ENCODE results near the gene ANK2. TPM values are rescaled to one million over a fixed set of nuclear protein-coding genes. Genes with fewer than 3 reads are reported as not detected.

The ANK2 gene
- total and polyA plus RNA-seq, 2 donors, result 5.3 to 14.7 TPM

- DNase-seq (ENCODE audit: low read depth in 6 of 9, low spot score in 9 of 9), result no peak
- no peak overlapping the region for H3K27ac ChIP-seq (ENCODE audit: low read depth in 1 of 2, low read length in 1 of 2)
- H3K36me3 ChIP-seq (ENCODE audit: control insufficient read depth in 2 of 2, insufficient read depth in 2 of 2, low read length in 1 of 2), result no peaks in the 10 kb centered on the region
- H3K9me3 ChIP-seq (ENCODE audit: control insufficient read depth in 2 of 2, insufficient read depth in 1 of 2, low read length in 1 of 2), result no peaks in the 10 kb centered on the region
- no peak overlapping the region for H3K4me3 ChIP-seq (ENCODE audit: low read length in 2 of 2)
- H3K4me1 ChIP-seq (ENCODE audit: control insufficient read depth in 2 of 2, insufficient read depth in 2 of 2, low read length in 2 of 2), result no peaks in the 10 kb centered on the region
- WGBS, result over 99% methylated on average over 3 of the region's 3 CpGs
- H3K27me3 ChIP-seq (ENCODE audit: control insufficient read depth in 2 of 2, insufficient read depth in 1 of 2, low read length in 1 of 2), result no peaks in the 10 kb centered on the region
Observed at GRCh38 chr4:113328514-113328913, 279.1 kb downstream of the ANK2 start.

- H3K36me3 ChIP-seq (ENCODE audit: control insufficient read depth in 2 of 2, insufficient read depth in 2 of 2, low read length in 1 of 2), result no peaks in the 10 kb centered on the region
- 99% methylated on average over 12 of the region's 12 CpGs for WGBS
- DNase-seq (ENCODE audit: low read depth in 6 of 9, low spot score in 9 of 9), result no peak
Observed at GRCh38 chr4:113330200-113330599, 280.7 kb downstream of the ANK2 start.

GRCh38 chr4:113331811-113332210, 282.4 kb downstream of the ANK2 start:
- H3K36me3 ChIP-seq (ENCODE audit: control insufficient read depth in 2 of 2, insufficient read depth in 2 of 2, low read length in 1 of 2), result no peaks in the 10 kb centered on the region
- no peak overlapping the region for H3K4me3 ChIP-seq (ENCODE audit: low read length in 2 of 2)
- DNase-seq (ENCODE audit: low read depth in 6 of 9, low spot score in 9 of 9), result no peak
- H3K9me3 ChIP-seq (ENCODE audit: control insufficient read depth in 2 of 2, insufficient read depth in 1 of 2, low read length in 1 of 2), result no peaks in the 10 kb centered on the region
- H3K4me1 ChIP-seq (ENCODE audit: control insufficient read depth in 2 of 2, insufficient read depth in 2 of 2, low read length in 2 of 2), result no peaks in the 10 kb centered on the region
- WGBS, result 94% methylated on average over 6 of the region's 6 CpGs
- H3K27me3 ChIP-seq (ENCODE audit: control insufficient read depth in 2 of 2, insufficient read depth in 1 of 2, low read length in 1 of 2), result no peaks in the 10 kb centered on the region
- H3K27ac ChIP-seq (ENCODE audit: low read depth in 1 of 2, low read length in 1 of 2), result no peak overlapping the region

More at GRCh38 chr4:113330200-113330599, 280.7 kb downstream of the ANK2 start:
- H3K9me3 ChIP-seq (ENCODE audit: control insufficient read depth in 2 of 2, insufficient read depth in 1 of 2, low read length in 1 of 2), result no peaks in the 10 kb centered on the region
- H3K27me3 ChIP-seq (ENCODE audit: control insufficient read depth in 2 of 2, insufficient read depth in 1 of 2, low read length in 1 of 2), result no peaks in the 10 kb centered on the region
- H3K27ac ChIP-seq (ENCODE audit: low read depth in 1 of 2, low read length in 1 of 2), result no peak overlapping the region
- no peak overlapping the region for H3K4me3 ChIP-seq (ENCODE audit: low read length in 2 of 2)
- no peaks in the 10 kb centered on the region for H3K4me1 ChIP-seq (ENCODE audit: control insufficient read depth in 2 of 2, insufficient read depth in 2 of 2, low read length in 2 of 2)

DNA sequence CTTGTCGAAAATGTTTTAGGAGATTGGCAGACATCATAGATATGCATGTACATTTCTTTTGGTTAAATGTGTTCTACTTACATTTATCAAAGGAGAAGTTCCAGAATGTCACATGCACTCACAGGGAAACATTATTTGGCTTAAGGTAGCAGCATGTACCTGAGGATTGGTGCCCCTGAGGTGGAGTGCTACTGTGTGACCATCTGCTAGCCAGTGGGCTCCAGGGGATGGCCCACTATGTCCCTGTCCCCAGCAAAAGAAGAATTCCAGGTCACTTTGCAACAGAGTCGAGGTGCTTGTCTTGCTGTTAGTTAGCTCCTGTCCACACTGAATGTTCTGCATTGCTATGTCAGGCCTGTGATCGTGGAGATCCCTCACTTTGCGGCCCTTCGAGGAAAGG, 283.2 kb downstream of the ANK2 start:
- no peak overlapping the region for H3K27ac ChIP-seq (ENCODE audit: low read depth in 1 of 2, low read length in 1 of 2)
- no peak for DNase-seq (ENCODE audit: low read depth in 6 of 9, low spot score in 9 of 9)
- no peaks in the 10 kb centered on the region for H3K4me1 ChIP-seq (ENCODE audit: control insufficient read depth in 2 of 2, insufficient read depth in 2 of 2, low read length in 2 of 2)
- WGBS, result 96% methylated on average over 5 of the region's 5 CpGs
- no peaks in the 10 kb centered on the region for H3K36me3 ChIP-seq (ENCODE audit: control insufficient read depth in 2 of 2, insufficient read depth in 2 of 2, low read length in 1 of 2)
- H3K27me3 ChIP-seq (ENCODE audit: control insufficient read depth in 2 of 2, insufficient read depth in 1 of 2, low read length in 1 of 2), result no peaks in the 10 kb centered on the region
- no peak overlapping the region for H3K4me3 ChIP-seq (ENCODE audit: low read length in 2 of 2)
- no peaks in the 10 kb centered on the region for H3K9me3 ChIP-seq (ENCODE audit: control insufficient read depth in 2 of 2, insufficient read depth in 1 of 2, low read length in 1 of 2)

DNA sequence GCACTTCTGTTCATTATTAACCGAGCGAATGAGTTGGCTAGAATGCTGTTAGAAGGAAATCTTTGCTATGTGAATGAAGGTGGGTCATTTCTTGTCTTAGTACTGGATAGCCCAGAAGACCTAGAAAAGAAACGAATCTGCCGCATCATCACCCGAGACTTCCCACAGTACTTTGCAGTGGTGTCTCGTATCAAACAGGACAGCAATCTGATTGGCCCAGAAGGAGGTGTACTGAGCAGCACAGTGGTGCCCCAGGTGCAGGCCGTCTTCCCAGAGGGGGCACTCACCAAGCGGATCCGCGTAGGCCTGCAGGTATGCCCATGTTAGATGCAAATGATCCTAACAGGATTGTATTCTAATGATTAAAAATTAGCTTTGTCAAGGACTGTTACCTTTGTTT, 286.3 kb downstream of the ANK2 start:
- DNase-seq (ENCODE audit: low read depth in 6 of 9, low spot score in 9 of 9), result no peak
- Histone ChIP-seq H3K27ac (ENCODE audit: low read depth in 1 of 2, low read length in 1 of 2) (no peak overlapping the region), H3K27me3 (ENCODE audit: control insufficient read depth in 2 of 2, insufficient read depth in 1 of 2, low read length in 1 of 2) (no peaks in the 10 kb centered on the region), H3K4me3 (ENCODE audit: low read length in 2 of 2) (no peak overlapping the region), H3K36me3 (ENCODE audit: control insufficient read depth in 2 of 2, insufficient read depth in 2 of 2, low read length in 1 of 2) (no peaks in the 10 kb centered on the region), H3K4me1 (ENCODE audit: control insufficient read depth in 2 of 2, insufficient read depth in 2 of 2, low read length in 2 of 2) (no peaks in the 10 kb centered on the region), H3K9me3 (ENCODE audit: control insufficient read depth in 2 of 2, insufficient read depth in 1 of 2, low read length in 1 of 2) (no peaks in the 10 kb centered on the region)
- 94% methylated on average over 10 of the region's 10 CpGs for WGBS

DNA sequence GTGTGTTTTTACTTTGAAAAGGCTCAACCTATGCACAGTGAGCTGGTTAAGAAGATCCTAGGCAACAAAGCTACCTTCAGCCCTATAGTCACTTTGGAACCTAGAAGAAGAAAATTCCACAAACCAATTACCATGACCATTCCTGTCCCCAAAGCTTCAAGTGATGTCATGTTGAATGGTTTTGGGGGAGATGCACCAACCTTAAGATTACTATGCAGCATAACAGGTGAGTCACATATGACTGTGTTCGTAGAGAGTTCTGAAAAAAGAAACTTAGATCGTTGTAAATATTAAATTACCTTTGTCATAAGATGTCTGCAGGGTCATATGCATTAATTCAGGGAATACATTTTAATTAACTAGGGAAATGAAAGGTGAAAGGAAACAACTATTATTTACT, 287.1 kb downstream of the ANK2 start:
- WGBS, result 96% methylated on average over 2 of the region's 2 CpGs

DNA sequence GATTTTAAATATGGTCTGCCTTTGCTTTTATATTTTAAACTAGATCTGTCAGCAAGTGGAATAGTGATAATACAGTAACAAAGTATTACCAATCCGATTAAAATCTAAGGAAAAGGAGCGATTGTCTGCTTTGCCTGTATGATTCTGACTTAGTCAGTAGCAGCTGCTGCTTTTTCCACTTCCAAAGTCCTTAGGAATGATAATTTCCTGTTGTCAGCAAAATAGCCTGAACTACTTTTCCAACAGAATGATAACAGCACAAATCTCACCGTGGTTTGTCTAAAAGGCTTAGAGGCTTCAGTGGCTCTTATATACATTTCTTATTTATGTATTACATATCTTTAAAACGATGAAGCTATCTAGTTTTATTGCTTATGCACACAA, 290.0 kb downstream of the ANK2 start:
- DNase-seq (ENCODE audit: low read depth in 6 of 9, low spot score in 9 of 9), result no peak
- WGBS, result 93% methylated on average over 4 of the region's 4 CpGs
- Histone ChIP-seq H3K9me3 (ENCODE audit: control insufficient read depth in 2 of 2, insufficient read depth in 1 of 2, low read length in 1 of 2) (no peaks in the 10 kb centered on the region), H3K27me3 (ENCODE audit: control insufficient read depth in 2 of 2, insufficient read depth in 1 of 2, low read length in 1 of 2) (no peaks in the 10 kb centered on the region), H3K4me3 (ENCODE audit: low read length in 2 of 2) (no peak overlapping the region), H3K36me3 (ENCODE audit: control insufficient read depth in 2 of 2, insufficient read depth in 2 of 2, low read length in 1 of 2) (no peaks in the 10 kb centered on the region), H3K4me1 (ENCODE audit: control insufficient read depth in 2 of 2, insufficient read depth in 2 of 2, low read length in 2 of 2) (no peaks in the 10 kb centered on the region), H3K27ac (ENCODE audit: low read depth in 1 of 2, low read length in 1 of 2) (no peak overlapping the region)

More for the DNA sequence above, 287.1 kb downstream of the ANK2 start:
- H3K4me1 ChIP-seq (ENCODE audit: control insufficient read depth in 2 of 2, insufficient read depth in 2 of 2, low read length in 2 of 2), result no peaks in the 10 kb centered on the region
- no peak overlapping the region for H3K27ac ChIP-seq (ENCODE audit: low read depth in 1 of 2, low read length in 1 of 2)
- H3K9me3 ChIP-seq (ENCODE audit: control insufficient read depth in 2 of 2, insufficient read depth in 1 of 2, low read length in 1 of 2), result no peaks in the 10 kb centered on the region
- no peaks in the 10 kb centered on the region for H3K27me3 ChIP-seq (ENCODE audit: control insufficient read depth in 2 of 2, insufficient read depth in 1 of 2, low read length in 1 of 2)
- no peaks in the 10 kb centered on the region for H3K36me3 ChIP-seq (ENCODE audit: control insufficient read depth in 2 of 2, insufficient read depth in 2 of 2, low read length in 1 of 2)
- H3K4me3 ChIP-seq (ENCODE audit: low read length in 2 of 2), result no peak overlapping the region
- no peak for DNase-seq (ENCODE audit: low read depth in 6 of 9, low spot score in 9 of 9)

DNA sequence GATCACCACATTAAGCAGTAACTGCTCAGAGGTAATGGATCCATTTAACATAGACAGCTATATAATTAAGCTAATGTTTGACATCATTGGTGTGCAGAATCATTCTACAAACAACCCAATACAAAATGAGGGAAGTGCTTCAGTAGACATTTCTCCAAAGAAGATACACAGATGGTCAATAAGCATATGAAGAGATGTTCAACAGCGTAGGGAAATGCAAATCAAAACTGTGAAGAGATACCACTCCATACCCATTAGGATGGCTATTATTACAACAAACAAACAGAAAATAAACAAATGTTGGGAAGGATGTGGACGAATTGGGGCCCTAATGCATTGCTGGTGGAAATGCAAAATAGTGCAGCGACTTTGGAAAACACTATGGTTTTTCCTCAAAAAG, 294.6 kb downstream of the ANK2 start:
- no peaks in the 10 kb centered on the region for H3K9me3 ChIP-seq (ENCODE audit: control insufficient read depth in 2 of 2, insufficient read depth in 1 of 2, low read length in 1 of 2)
- H3K4me1 ChIP-seq (ENCODE audit: control insufficient read depth in 2 of 2, insufficient read depth in 2 of 2, low read length in 2 of 2), result no peaks in the 10 kb centered on the region
- H3K36me3 ChIP-seq (ENCODE audit: control insufficient read depth in 2 of 2, insufficient read depth in 2 of 2, low read length in 1 of 2), result no peaks in the 10 kb centered on the region
- no peaks in the 10 kb centered on the region for H3K27me3 ChIP-seq (ENCODE audit: control insufficient read depth in 2 of 2, insufficient read depth in 1 of 2, low read length in 1 of 2)
- H3K27ac ChIP-seq (ENCODE audit: low read depth in 1 of 2, low read length in 1 of 2), result no peak overlapping the region
- 97% methylated on average over 3 of the region's 3 CpGs for WGBS
- DNase-seq (ENCODE audit: low read depth in 6 of 9, low spot score in 9 of 9), result no peak
- no peak overlapping the region for H3K4me3 ChIP-seq (ENCODE audit: low read length in 2 of 2)

DNA sequence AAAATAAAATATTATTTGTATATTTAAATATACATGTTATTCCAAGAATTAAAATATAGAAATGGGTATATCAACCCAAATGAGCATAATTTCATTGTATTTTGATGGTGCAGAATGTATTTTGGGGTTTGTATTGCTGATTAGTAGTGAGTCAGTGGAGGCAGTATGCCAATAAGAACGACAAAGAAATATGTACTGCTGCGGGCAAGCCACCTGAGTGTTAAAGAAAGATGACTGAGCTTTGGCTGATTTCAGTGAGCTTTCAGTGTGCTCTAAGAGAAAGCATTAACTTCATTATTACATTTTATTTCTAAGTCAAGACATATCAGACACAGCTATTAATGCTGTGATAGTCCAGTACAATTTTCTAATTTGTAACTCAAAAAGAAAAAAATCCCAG, 297.8 kb downstream of the ANK2 start:
- Histone ChIP-seq H3K4me1 (ENCODE audit: control insufficient read depth in 2 of 2, insufficient read depth in 2 of 2, low read length in 2 of 2) (no peaks in the 10 kb centered on the region), H3K9me3 (ENCODE audit: control insufficient read depth in 2 of 2, insufficient read depth in 1 of 2, low read length in 1 of 2) (no peaks in the 10 kb centered on the region), H3K36me3 (ENCODE audit: control insufficient read depth in 2 of 2, insufficient read depth in 2 of 2, low read length in 1 of 2) (no peaks in the 10 kb centered on the region), H3K27ac (ENCODE audit: low read depth in 1 of 2, low read length in 1 of 2) (no peak overlapping the region), H3K4me3 (ENCODE audit: low read length in 2 of 2) (no peak overlapping the region), H3K27me3 (ENCODE audit: control insufficient read depth in 2 of 2, insufficient read depth in 1 of 2, low read length in 1 of 2) (no peaks in the 10 kb centered on the region)
- WGBS, result 96% methylated on average over 2 of the region's 2 CpGs
- DNase-seq (ENCODE audit: low read depth in 6 of 9, low spot score in 9 of 9), result no peak

DNA sequence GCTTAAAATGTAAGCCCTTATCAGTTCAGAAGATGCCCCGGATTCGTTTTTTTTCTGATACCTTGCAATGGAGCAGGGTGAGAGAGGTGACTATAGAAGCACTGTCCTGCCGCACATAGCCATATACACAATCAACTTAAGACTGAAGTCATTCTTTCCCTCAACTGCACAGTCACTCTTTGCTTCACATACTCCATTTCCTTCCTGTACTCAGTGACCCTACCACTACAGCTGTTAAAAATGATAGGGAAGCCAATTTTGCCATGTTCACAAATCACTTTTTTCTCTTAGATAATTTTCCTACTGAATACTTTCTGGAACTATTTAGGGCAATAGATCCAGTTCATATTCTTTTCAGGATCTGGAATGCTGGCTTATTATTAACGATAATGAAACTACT, 300.0 kb downstream of the ANK2 start:
- Histone ChIP-seq H3K4me3 (ENCODE audit: low read length in 2 of 2) (no peak overlapping the region), H3K9me3 (ENCODE audit: control insufficient read depth in 2 of 2, insufficient read depth in 1 of 2, low read length in 1 of 2) (no peaks in the 10 kb centered on the region), H3K4me1 (ENCODE audit: control insufficient read depth in 2 of 2, insufficient read depth in 2 of 2, low read length in 2 of 2) (peaks cover 0 to 18% of the 10 kb centered on the region in 2 donors), H3K27me3 (ENCODE audit: control insufficient read depth in 2 of 2, insufficient read depth in 1 of 2, low read length in 1 of 2) (no peaks in the 10 kb centered on the region), H3K27ac (ENCODE audit: low read depth in 1 of 2, low read length in 1 of 2) (peak overlapping the region in 1 of 2 donors; percentile 53), H3K36me3 (ENCODE audit: control insufficient read depth in 2 of 2, insufficient read depth in 2 of 2, low read length in 1 of 2) (no peaks in the 10 kb centered on the region)
- peak in 1 of 9 donors; percentile 29 for DNase-seq (ENCODE audit: low read depth in 6 of 9, low spot score in 9 of 9)
- WGBS, result 42% methylated on average over 4 of the region's 4 CpGs

Data from thymus (tissue), 11 donors.